K562 (cell line): ENCODE measurements around the gene PIP4K2C. TPM values are rescaled to one million over a fixed set of nuclear protein-coding genes. Genes with fewer than 3 reads are reported as not detected.
A peak's percentile ranks its signal among the peaks of the same experiment; 100 is the strongest.

Experiments used
- ATAC-seq: fragments of 200-7000 bp; cut with Tn5 transposase; 3 replicates; pipeline ENCODE4 v1.9.1; 2020; ENCODE audit warnings: moderate library complexity
- BruUV-seq: library from RNA; stranded (reverse); fragments of 400-500 nt; replicated peaks from 2 replicates; lab custom pipeline; 2021; lab: Mats Ljungman, UMichigan
- CTCF ChIA-PET: fragments of 300-600 bp; formaldehyde crosslinking; extraction: SDS; loops from one replicate; lab custom pipeline; 2021; ENCODE audit warnings: low intra/inter-chr PET ratio; lab: Yijun Ruan, JAX
- POLR2A ChIA-PET: fragments of 300-600, 350-650 bp; sonication (Branson Sonifier 250); formaldehyde crosslinking; extraction: SDS; loops from one replicate; lab custom pipeline; 2021; ENCODE audit warnings: antibody characterized with exemption, inconsistent platforms; lab: Yijun Ruan, JAX
- DNase-seq, 4 experiments: peaks; one replicate each; pipeline versions ENCODE4 v3.0.0 to v3.0.0-alpha.2; 2011 to 2018; ENCODE audit warnings: low spot score in 3 of 4, mixed read lengths in 3 of 4; ENCODE audit errors: extremely low read depth in 1 of 4
- FAIRE-seq: peaks from 2 replicates; lab custom pipeline; 2011; peaks lifted over from hg19 to GRCh38; lab: Jason Lieb, UNC
- H2AFZ ChIP-seq: 2 replicates; pipeline ENCODE4 v1.6.0; 2011; ENCODE audit warnings: low read depth, low read length, control low read depth, inconsistent platforms
- H3K27ac ChIP-seq: fragments of 200-600 bp; 3 replicates; pipeline ENCODE4 v1.8.0; 2011; ENCODE audit warnings: low read depth, mild to moderate bottlenecking, control low read depth, inconsistent platforms, low read length, moderate library complexity, mixed read lengths; ENCODE audit errors: extremely low read depth
- H3K27me3 ChIP-seq, 2 experiments: fragments of 300-600 bp in 1 of 2; 2 replicates in 1 of 2; 3 replicates in 1 of 2; pipeline versions ENCODE4 v1.6.0 to v1.8.0; 2011; ENCODE audit warnings: inconsistent platforms in 2 of 2, low read length in 2 of 2, mild to moderate bottlenecking in 1 of 2, mixed read lengths in 1 of 2, moderate library complexity in 1 of 2; ENCODE audit not compliant: control insufficient read depth in 2 of 2, insufficient read depth in 2 of 2
- H3K36me3 ChIP-seq: fragments of 300-600 bp; 3 replicates; pipeline ENCODE4 v1.8.0; 2011; ENCODE audit warnings: mild to moderate bottlenecking, low read length, inconsistent platforms; ENCODE audit not compliant: control insufficient read depth, insufficient read depth
- H3K4me1 ChIP-seq, 2 experiments: fragments of 200-600 bp in 1 of 2; replicated peaks in 1 of 2; 2 replicates in 1 of 2; 3 replicates in 1 of 2; pipeline versions ENCODE4 v1.5.1 to v1.8.0; 2011; ENCODE audit warnings: inconsistent platforms in 2 of 2, low read length in 2 of 2, mild to moderate bottlenecking in 1 of 2, mixed read lengths in 1 of 2, moderate library complexity in 1 of 2; ENCODE audit not compliant: control insufficient read depth in 2 of 2, insufficient read depth in 2 of 2
- H3K4me2 ChIP-seq: 2 replicates; pipeline ENCODE4 v1.6.1; 2011; ENCODE audit warnings: low read length, control low read depth, inconsistent platforms, mixed read lengths; ENCODE audit not compliant: insufficient read depth
- H3K4me3 ChIP-seq: fragments of 200-600 bp; sonication (generic), shearing (Covaris generic); 2 replicates; pipeline ENCODE4 v1.5.1; 2016; ENCODE audit warnings: control low read depth, inconsistent platforms
- H3K79me2 ChIP-seq: fragments of 200-600 bp; 3 replicates; pipeline ENCODE4 v1.8.0; 2011; ENCODE audit warnings: low read length, inconsistent platforms; ENCODE audit not compliant: control insufficient read depth, insufficient read depth
- H3K9ac ChIP-seq, 2 experiments: 2 replicates each; pipeline versions ENCODE4 v1.6.0 to v1.6.1; 2011; ENCODE audit warnings: low read depth in 2 of 2, low read length in 2 of 2, control low read depth in 1 of 2, inconsistent platforms in 1 of 2, mild to moderate bottlenecking in 1 of 2, mixed read lengths in 1 of 2; ENCODE audit not compliant: insufficient read depth in 1 of 2
- H3K9me1 ChIP-seq: one replicate; pipeline ENCODE4 v1.6.0; 2011; ENCODE audit warnings: inconsistent platforms, mild to moderate bottlenecking, low read length, moderate library complexity; ENCODE audit not compliant: control insufficient read depth, insufficient read depth
- H3K9me3 ChIP-seq: replicated peaks from 2 replicates; pipeline ENCODE4 v1.5.1; 2011; ENCODE audit warnings: low read depth, low read length, inconsistent platforms; ENCODE audit not compliant: control insufficient read depth, insufficient read depth
- H4K20me1 ChIP-seq: replicated peaks from 2 replicates; pipeline ENCODE4 v1.6.1; 2011; ENCODE audit warnings: low read length, inconsistent platforms, mixed read lengths; ENCODE audit not compliant: control insufficient read depth, insufficient read depth
- BCOR ChIP-seq: fragments of 450-650 bp; IDR thresholded peaks from 2 replicates; pipeline ENCODE4 v1.6.1; 2016
- GTF2A2 ChIP-seq: IDR thresholded peaks from 2 replicates; pipeline ENCODE4 v1.6.1; 2016; ENCODE audit warnings: mild to moderate bottlenecking, missing genetic modification characterization, missing compliant biosample characterization
- KAT2B ChIP-seq: IDR thresholded peaks from one replicate; pipeline ENCODE4 v1.6.1; 2012; ENCODE audit warnings: low read depth, mild to moderate bottlenecking, control low read depth, inconsistent platforms, low read length, moderate library complexity
- MYC ChIP-seq, 2 experiments: fragments of 250-450 bp in 1 of 2; sonication (Bioruptor Pico) in 1 of 2; IDR thresholded peaks; 2 replicates each; pipeline versions ENCODE4 v1.5.1 to v1.6.1; 2012 to 2021; ENCODE audit warnings: low read depth in 2 of 2, borderline replicate concordance in 1 of 2, improper control_type of control experiment in 1 of 2, low read length in 1 of 2, mild to moderate bottlenecking in 1 of 2, moderate library complexity in 1 of 2
- RBM34 ChIP-seq: fragments of 200-400 bp; formaldehyde crosslinking; IDR thresholded peaks from 2 replicates; pipeline ENCODE4 v1.6.1; 2018; ENCODE audit warnings: low read length, borderline replicate concordance; ENCODE audit not compliant: insufficient read depth
- UBTF ChIP-seq, 2 experiments: IDR thresholded peaks; 2 replicates each; pipeline ENCODE4 v1.6.1; 2012; ENCODE audit warnings: improper control_type of control experiment in 2 of 2, low read depth in 2 of 2, low read length in 2 of 2, borderline replicate concordance in 1 of 2
- ZNF121 ChIP-seq: sonication (generic); formaldehyde crosslinking; conservative IDR thresholded peaks from 2 replicates; pipeline ENCODE4 v1.8.0; 2022; ENCODE audit warnings: missing genetic modification reagents
- ZNF232 ChIP-seq: sonication (generic); formaldehyde crosslinking; IDR thresholded peaks from 2 replicates; pipeline ENCODE4 v1.8.0; 2022; ENCODE audit warnings: mild to moderate bottlenecking, missing genetic modification reagents
- WGBS: fragments of 100-300 bp; shearing (Covaris generic); methylation state at CpG from one replicate; pipeline ENCODE4 v1.1.6; 2016; ENCODE audit warnings: low coverage, mixed read lengths; ENCODE audit not compliant: insufficient coverage; ENCODE audit errors: missing lambda C conversion rate; 5-methylcytosine and 5-hydroxymethylcytosine counted together
- in situ Hi-C: fragments of 300-500 bp; cut with MboI; formaldehyde crosslinking; loops from 4 replicates; pipeline ENCODE4 v1.15.0; 2018; ENCODE audit warnings: inconsistent platforms, mixed read lengths
- intact Hi-C: fragments of 100-400 bp; cut with micrococcal nuclease; formaldehyde crosslinking; loops from 2 replicates; pipeline ENCODE4 v1.14.2; 2022
- polyA plus RNA-seq, 8 experiments: library from polyadenylated mRNA; depleted of rRNA in 4 of 8; stranded (reverse) in 5 of 8; unstranded in 3 of 8; fragments of >200 nt; fragmentation: Nextera tagmentation in 2 of 8; fragmentation: Illumina TruSeq in 1 of 8; extraction: Ambion mirVana in 2 of 8; extraction: Trizol in 1 of 8; gene quantifications; 2 replicates each; pipeline versions ENCODE4 v1.2.1 to v1.2.3, GENCODE V29; 2011 to 2014; ENCODE audit warnings: inconsistent platforms in 1 of 8, missing spikeins in 1 of 8
- total RNA-seq, 7 experiments: library from RNA; depleted of rRNA in 6 of 7; stranded (reverse); fragments of >200 nt in 6 of 7; fragmentation: Illumina TruSeq in 2 of 7; extraction: Trizol in 2 of 7; gene quantifications; 2 replicates each; pipeline versions ENCODE4 v1.2.1 to v1.2.3, GENCODE V29; 2011 to 2021; ENCODE audit warnings: low replicate concordance in 1 of 7

Gene PIP4K2C
- total and polyA plus RNA-seq, 9 of the 15 experiments (the other 6 are each of a cell fraction or from before 2014, with no cell fraction given) = 9.0 to 41.4 (median 18.3) TPM

- 62% methylated on average over 12 of the region's 16 CpGs for WGBS
- Histone ChIP-seq H3K9ac (peak overlapping the region in 1 of 2 experiments; percentile 13; a peak in 1 of 4 replicates), H3K36me3 (peaks cover 16% of the 10 kb centered on the region; the same call in 2 of the 3 replicates), H3K4me2 (no peak overlapping the region), H2AFZ (no peak overlapping the region), H3K9me3 (no peaks in the 10 kb centered on the region), H3K79me2 (no peaks in the 10 kb centered on the region), H3K9me1 (peaks cover under 1% of the 10 kb centered on the region)
- intact Hi-C loops = no loop called here
- DNase-seq = no peak
- FAIRE-seq = no peak
- POLR2A ChIA-PET = interaction anchor here (1.3 kb wide), 1 partner anchor 99 kb away, joined by 6 read pairs; the partner anchor contains the start of gene DDIT3
- TF ChIP-seq KAT2B (no peak), BCOR (no peak), ZNF121 (CRISPR knock-in tag) (no peak), ZNF232 (CRISPR knock-in tag) (no peak), UBTF (IDR thresholded peaks at IDR 0.05; ENCODE audit: borderline replicate concordance in 1 of 2, low read depth in 2 of 2, low read length in 2 of 2) (no peak), MYC (IDR thresholded peaks at IDR 0.05; ENCODE audit: low read depth, low read length) (no peak), MYC (CRISPR knock-in tag; IDR thresholded peaks at IDR 0.05; ENCODE audit: borderline replicate concordance, low read depth) (no peak), RBM34 (no peak), GTF2A2 (tag) (no peak)
- TF ChIP-seq, all 486 proteins: peak for 0
- no peak for ATAC-seq
- in situ Hi-C loops = no loop called here
- CTCF ChIA-PET = no interaction called here
- H3K4me1 ChIP-seq = peaks cover 37 to 46% of the 10 kb centered on the region in 2 experiments
- no peak overlapping the region for H3K27ac ChIP-seq
- no peak overlapping the region for H3K4me3 ChIP-seq
- no peaks in the 10 kb centered on the region for H3K27me3 ChIP-seq
- H4K20me1 ChIP-seq = no peaks in the 10 kb centered on the region
- no TSS peak for BruUV-seq
Observed at GRCh38 chr12:57618966-57619433, 28.0 kb downstream of the PIP4K2C start.
